Measurements from ENCODE around the gene SPTLC3.

SPTLC3 gene

DNA sequence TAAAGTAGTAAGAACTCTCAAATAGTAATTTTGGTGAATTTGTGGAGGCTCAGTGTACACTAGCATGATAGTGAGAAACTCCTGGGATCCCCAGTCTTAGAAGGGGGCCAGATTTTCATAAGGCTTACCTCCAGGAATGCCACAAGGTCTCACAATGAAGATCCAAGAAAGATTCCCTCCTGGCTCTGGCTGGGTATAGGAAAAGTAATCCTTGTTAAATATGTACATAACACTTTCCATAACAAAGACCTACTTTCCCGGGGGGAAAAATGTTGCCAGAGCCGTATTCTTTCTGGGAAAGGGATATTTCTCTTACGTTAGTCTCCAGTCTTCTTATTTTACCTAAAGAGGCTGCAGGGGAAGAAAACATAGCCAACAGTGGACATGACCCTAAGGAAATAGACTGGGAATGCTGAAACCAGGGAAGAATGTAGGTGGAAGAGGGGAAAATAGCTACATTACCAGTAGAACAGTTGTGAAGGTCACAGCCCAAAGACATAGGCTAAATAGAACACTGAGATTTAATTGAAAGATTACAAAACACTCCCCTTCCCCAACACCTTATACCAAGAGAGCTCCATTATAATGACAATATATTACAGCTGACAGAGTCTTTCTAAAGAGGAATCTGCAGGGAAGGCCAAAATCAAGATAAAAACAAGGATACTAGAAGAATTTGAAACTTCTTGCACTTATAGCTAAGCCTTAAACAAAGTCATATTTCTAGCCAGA lies 177.4 kb downstream of the SPTLC3 start:
- no peak for TF ChIP-seq ZNF274 (IDR thresholded peaks at IDR 0.05; ENCODE audit: low read depth, low read length)
- no peak for TF ChIP-seq SUZ12 (IDR thresholded peaks at IDR 0.05; ENCODE audit: extremely low read depth, insufficient read depth, insufficient read length)
- no peak for TF ChIP-seq YY1 (IDR thresholded peaks at IDR 0.05; ENCODE audit: insufficient read depth, insufficient read length)
- no peaks in the 10 kb centered on the region for H3K4me1 ChIP-seq (ENCODE audit: insufficient read depth, insufficient read length)
- no peak overlapping the region for H3K4me3 ChIP-seq (ENCODE audit: insufficient read length, low read depth)
- no peak for DNase-seq (ENCODE audit: low read depth, low spot score)
- H3K27me3 ChIP-seq (ENCODE audit: insufficient read depth, insufficient read length), result no peaks in the 10 kb centered on the region
- H3K9me3 ChIP-seq (ENCODE audit: insufficient read depth, low read length), result no peaks in the 10 kb centered on the region
- H3K36me3 ChIP-seq (ENCODE audit: insufficient read depth, insufficient read length, low read length), result no peaks in the 10 kb centered on the region
- no peak overlapping the region for H3K9ac ChIP-seq (ENCODE audit: insufficient read length, low read depth)

DNA sequence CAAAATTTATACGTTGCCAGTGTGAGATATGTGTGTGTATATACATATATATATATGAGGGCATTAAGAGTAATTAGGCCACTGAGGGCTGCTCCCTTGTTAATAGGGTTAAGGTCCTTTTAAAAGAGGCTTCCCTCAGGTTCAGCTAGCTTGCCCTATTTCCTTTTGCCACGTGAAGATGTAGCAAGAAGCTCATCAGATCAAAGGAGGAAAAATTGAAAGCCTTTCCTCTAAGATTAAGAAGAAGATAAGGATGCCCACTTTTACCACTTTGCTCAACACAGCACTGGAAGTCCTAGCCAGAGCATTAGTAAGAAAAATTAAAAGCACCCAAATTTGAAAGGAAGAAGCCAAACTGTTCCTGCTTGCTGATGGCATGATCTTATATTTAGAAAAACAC lies 179.1 kb downstream of the SPTLC3 start:
- Histone ChIP-seq H3K4me1 (ENCODE audit: insufficient read depth, insufficient read length) (no peaks in the 10 kb centered on the region), H3K36me3 (ENCODE audit: insufficient read depth, insufficient read length, low read length) (no peaks in the 10 kb centered on the region), H3K27me3 (ENCODE audit: insufficient read depth, insufficient read length) (no peaks in the 10 kb centered on the region), H3K9me3 (ENCODE audit: insufficient read depth, low read length) (no peaks in the 10 kb centered on the region), H3K4me3 (ENCODE audit: insufficient read length, low read depth) (no peak overlapping the region), H3K9ac (ENCODE audit: insufficient read length, low read depth) (no peak overlapping the region)
- TF ChIP-seq YY1 (IDR thresholded peaks at IDR 0.05; ENCODE audit: insufficient read depth, insufficient read length) (no peak), ZNF274 (IDR thresholded peaks at IDR 0.05; ENCODE audit: low read depth, low read length) (no peak), SUZ12 (IDR thresholded peaks at IDR 0.05; ENCODE audit: extremely low read depth, insufficient read depth, insufficient read length) (no peak)
- no peak for DNase-seq (ENCODE audit: low read depth, low spot score)

- Histone ChIP-seq H3K4me3 (ENCODE audit: insufficient read length, low read depth) (no peak overlapping the region), H3K27me3 (ENCODE audit: insufficient read depth, insufficient read length) (no peaks in the 10 kb centered on the region), H3K4me1 (ENCODE audit: insufficient read depth, insufficient read length) (no peaks in the 10 kb centered on the region), H3K9ac (ENCODE audit: insufficient read length, low read depth) (no peak overlapping the region), H3K36me3 (ENCODE audit: insufficient read depth, insufficient read length, low read length) (no peaks in the 10 kb centered on the region), H3K9me3 (ENCODE audit: insufficient read depth, low read length) (no peaks in the 10 kb centered on the region)
- TF ChIP-seq YY1 (IDR thresholded peaks at IDR 0.05; ENCODE audit: insufficient read depth, insufficient read length) (no peak), SUZ12 (IDR thresholded peaks at IDR 0.05; ENCODE audit: extremely low read depth, insufficient read depth, insufficient read length) (no peak), ZNF274 (IDR thresholded peaks at IDR 0.05; ENCODE audit: low read depth, low read length) (no peak)
- no peak for DNase-seq (ENCODE audit: low read depth, low spot score)
Measured at GRCh38 chr20:13199279-13199678, 190.5 kb downstream of the SPTLC3 start.

GRCh38 chr20:13200767-13201500 lies 192.2 kb downstream of the SPTLC3 start:
- Histone ChIP-seq H3K4me1 (ENCODE audit: insufficient read depth, insufficient read length) (no peaks in the 10 kb centered on the region), H3K27me3 (ENCODE audit: insufficient read depth, insufficient read length) (no peaks in the 10 kb centered on the region), H3K4me3 (ENCODE audit: insufficient read length, low read depth) (no peak overlapping the region), H3K9ac (ENCODE audit: insufficient read length, low read depth) (no peak overlapping the region), H3K9me3 (ENCODE audit: insufficient read depth, low read length) (no peaks in the 10 kb centered on the region), H3K36me3 (ENCODE audit: insufficient read depth, insufficient read length, low read length) (no peaks in the 10 kb centered on the region)
- TF ChIP-seq ZNF274 (IDR thresholded peaks at IDR 0.05; ENCODE audit: low read depth, low read length) (no peak), SUZ12 (IDR thresholded peaks at IDR 0.05; ENCODE audit: extremely low read depth, insufficient read depth, insufficient read length) (no peak), YY1 (IDR thresholded peaks at IDR 0.05; ENCODE audit: insufficient read depth, insufficient read length) (no peak)
- DNase-seq (ENCODE audit: low read depth, low spot score), result no peak

GRCh38 chr20:13202565-13202964 lies 193.8 kb downstream of the SPTLC3 start:
- no peaks in the 10 kb centered on the region for H3K27me3 ChIP-seq (ENCODE audit: insufficient read depth, insufficient read length)
- H3K4me1 ChIP-seq (ENCODE audit: insufficient read depth, insufficient read length), result no peaks in the 10 kb centered on the region
- no peak overlapping the region for H3K4me3 ChIP-seq (ENCODE audit: insufficient read length, low read depth)
- H3K36me3 ChIP-seq (ENCODE audit: insufficient read depth, insufficient read length, low read length), result no peaks in the 10 kb centered on the region
- H3K9me3 ChIP-seq (ENCODE audit: insufficient read depth, low read length), result no peaks in the 10 kb centered on the region
- no peak overlapping the region for H3K9ac ChIP-seq (ENCODE audit: insufficient read length, low read depth)
- TF ChIP-seq SUZ12 (IDR thresholded peaks at IDR 0.05; ENCODE audit: extremely low read depth, insufficient read depth, insufficient read length) (no peak), ZNF274 (IDR thresholded peaks at IDR 0.05; ENCODE audit: low read depth, low read length) (no peak), YY1 (IDR thresholded peaks at IDR 0.05; ENCODE audit: insufficient read depth, insufficient read length) (no peak)
- no peak for DNase-seq (ENCODE audit: low read depth, low spot score)

DNA sequence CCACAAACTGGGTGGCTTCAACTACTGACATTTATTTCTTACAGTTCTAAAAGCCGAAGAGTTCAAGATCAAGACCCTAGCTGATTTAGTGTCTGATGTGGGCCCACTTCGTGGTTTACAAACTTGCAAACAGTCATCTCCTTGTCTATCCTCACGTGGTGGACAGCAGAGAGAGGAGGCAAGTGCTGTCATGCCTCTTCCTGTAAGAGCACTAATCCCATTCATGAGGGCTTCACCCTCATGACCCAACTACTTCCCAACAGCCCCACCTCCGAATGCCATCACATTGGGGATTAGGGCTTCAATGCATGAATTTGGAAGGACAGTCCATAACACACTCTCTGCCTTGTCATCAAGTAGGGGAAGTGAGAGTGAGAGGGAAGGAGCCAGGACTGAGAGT lies 196.7 kb downstream of the SPTLC3 start:
- no peaks in the 10 kb centered on the region for H3K27me3 ChIP-seq (ENCODE audit: insufficient read depth, insufficient read length)
- H3K9ac ChIP-seq (ENCODE audit: insufficient read length, low read depth), result no peak overlapping the region
- DNase-seq (ENCODE audit: low read depth, low spot score), result no peak
- H3K36me3 ChIP-seq (ENCODE audit: insufficient read depth, insufficient read length, low read length), result no peaks in the 10 kb centered on the region
- no peak overlapping the region for H3K4me3 ChIP-seq (ENCODE audit: insufficient read length, low read depth)
- H3K9me3 ChIP-seq (ENCODE audit: insufficient read depth, low read length), result no peaks in the 10 kb centered on the region
- H3K4me1 ChIP-seq (ENCODE audit: insufficient read depth, insufficient read length), result no peaks in the 10 kb centered on the region
- TF ChIP-seq ZNF274 (IDR thresholded peaks at IDR 0.05; ENCODE audit: low read depth, low read length), result no peak
- TF ChIP-seq YY1 (IDR thresholded peaks at IDR 0.05; ENCODE audit: insufficient read depth, insufficient read length), result no peak
- TF ChIP-seq SUZ12 (IDR thresholded peaks at IDR 0.05; ENCODE audit: extremely low read depth, insufficient read depth, insufficient read length), result no peak

- H3K9ac ChIP-seq (ENCODE audit: insufficient read length, low read depth), result no peak overlapping the region
- no peak for DNase-seq (ENCODE audit: low read depth, low spot score)
- no peak overlapping the region for H3K4me3 ChIP-seq (ENCODE audit: insufficient read length, low read depth)
- no peak for TF ChIP-seq SUZ12 (IDR thresholded peaks at IDR 0.05; ENCODE audit: extremely low read depth, insufficient read depth, insufficient read length)
- no peak for TF ChIP-seq YY1 (IDR thresholded peaks at IDR 0.05; ENCODE audit: insufficient read depth, insufficient read length)
- H3K4me1 ChIP-seq (ENCODE audit: insufficient read depth, insufficient read length), result no peaks in the 10 kb centered on the region
- no peaks in the 10 kb centered on the region for H3K36me3 ChIP-seq (ENCODE audit: insufficient read depth, insufficient read length, low read length)
- H3K9me3 ChIP-seq (ENCODE audit: insufficient read depth, low read length), result no peaks in the 10 kb centered on the region
- H3K27me3 ChIP-seq (ENCODE audit: insufficient read depth, insufficient read length), result no peaks in the 10 kb centered on the region
Measured at GRCh38 chr20:13205848-13206434, 197.2 kb downstream of the SPTLC3 start.
